GM21390 (cell line): Measurements from ENCODE around the gene CA12.

Experiments
- ATAC-seq: cut with Tn5 transposase; IDR thresholded peaks from one replicate; pipeline ENCODE4 v1.9.1; 2021; ENCODE audit not compliant: unreplicated experiment

CA12 gene

GRCh38 chr15:63402498-63403253 is 21.0 kb upstream of the CA12 start:
- ATAC-seq, result no peak

DNA sequence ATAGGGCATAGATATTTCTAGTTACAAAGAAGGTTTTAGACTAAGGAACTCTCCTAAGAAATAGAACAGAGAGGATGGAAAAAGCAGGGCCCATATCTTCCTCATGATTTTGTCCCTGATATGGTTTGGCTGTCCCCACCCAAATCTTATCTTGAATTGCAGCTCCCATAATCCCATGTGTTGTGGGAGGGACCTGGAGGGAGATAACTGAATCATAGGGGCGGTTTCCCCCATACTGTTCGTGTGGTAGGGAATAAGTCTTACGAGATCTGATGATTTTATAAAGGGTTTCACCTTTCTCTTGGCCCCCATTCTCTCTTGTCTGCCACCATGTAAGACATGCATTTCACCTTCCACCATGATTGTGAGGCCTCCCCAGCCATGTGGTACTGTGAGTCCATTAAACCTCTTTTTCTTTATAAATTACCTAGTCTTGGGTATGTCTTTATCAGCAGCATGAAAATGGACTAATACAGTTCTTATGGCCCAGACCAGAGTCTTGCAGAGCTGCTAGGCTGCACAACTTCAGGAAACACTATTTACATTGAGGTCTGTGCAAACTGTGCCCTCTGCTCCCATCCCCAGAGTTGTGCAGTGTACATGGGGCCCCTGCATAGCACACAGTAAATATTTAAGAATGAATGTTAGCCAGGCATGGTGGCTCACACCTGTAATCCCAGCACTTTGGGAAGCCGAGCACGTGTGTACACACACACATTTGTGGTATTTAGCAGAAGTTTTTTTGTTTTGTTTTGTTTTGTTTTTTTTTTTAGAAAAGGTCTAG is 20.3 kb upstream of the CA12 start:
- no peak for ATAC-seq

GRCh38 chr15:63401078-63401477 is 19.4 kb upstream of the CA12 start:
- no peak for ATAC-seq

DNA sequence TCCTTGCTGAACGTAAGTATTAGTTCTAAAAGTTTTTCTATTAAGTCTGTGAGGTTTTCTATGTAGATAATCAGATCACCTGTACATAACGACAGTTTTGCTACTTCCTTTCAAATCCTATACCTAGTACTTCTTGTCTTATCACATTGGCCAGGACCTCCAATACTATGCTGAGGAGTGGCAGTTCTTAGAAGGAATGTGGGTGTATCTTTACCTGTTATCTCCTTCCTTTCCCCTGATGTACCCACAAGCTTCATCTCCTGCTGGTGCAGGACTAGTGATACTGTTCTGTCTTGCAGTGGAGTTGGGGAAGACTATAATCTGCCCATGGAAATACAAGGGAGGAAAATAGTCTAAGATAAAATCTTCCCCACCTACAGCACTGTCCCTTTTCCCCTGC is 16.8 kb upstream of the CA12 start:
- ATAC-seq, result no peak

GRCh38 chr15:63396152-63396928 is 14.7 kb upstream of the CA12 start:
- no peak for ATAC-seq

DNA sequence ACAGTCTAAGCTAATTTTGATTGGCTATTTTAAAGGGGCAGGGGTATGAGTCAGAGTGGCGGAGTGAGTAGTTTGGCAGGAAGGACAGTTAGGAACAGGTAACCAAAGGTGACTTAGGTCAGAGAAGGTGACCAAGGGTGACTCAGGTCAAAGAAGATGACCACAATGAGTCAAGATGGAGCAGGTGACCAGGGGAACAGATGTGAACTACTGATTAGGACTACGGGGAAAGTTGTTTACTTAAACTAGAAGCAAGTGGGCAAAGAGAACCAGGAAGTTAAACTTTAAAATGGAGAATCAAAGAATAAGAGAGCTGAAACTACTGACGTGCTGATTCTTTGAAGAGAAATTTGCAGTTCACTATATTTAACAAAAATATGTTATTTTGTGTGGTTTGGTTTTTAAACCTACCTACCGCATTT is 14.1 kb upstream of the CA12 start:
- ATAC-seq, result no peak

- ATAC-seq, result no peak
Observed at GRCh38 chr15:63392361-63393009, 10.8 kb upstream of the CA12 start.

GRCh38 chr15:63391669-63392360 is 10.2 kb upstream of the CA12 start:
- ATAC-seq, result no peak

GRCh38 chr15:63390689-63391088 is 9.0 kb upstream of the CA12 start:
- no peak for ATAC-seq

- ATAC-seq, result no peak
Observed at GRCh38 chr15:63389902-63390670, 8.4 kb upstream of the CA12 start.

GRCh38 chr15:63388511-63388910 is 6.9 kb upstream of the CA12 start:
- no peak for ATAC-seq

DNA sequence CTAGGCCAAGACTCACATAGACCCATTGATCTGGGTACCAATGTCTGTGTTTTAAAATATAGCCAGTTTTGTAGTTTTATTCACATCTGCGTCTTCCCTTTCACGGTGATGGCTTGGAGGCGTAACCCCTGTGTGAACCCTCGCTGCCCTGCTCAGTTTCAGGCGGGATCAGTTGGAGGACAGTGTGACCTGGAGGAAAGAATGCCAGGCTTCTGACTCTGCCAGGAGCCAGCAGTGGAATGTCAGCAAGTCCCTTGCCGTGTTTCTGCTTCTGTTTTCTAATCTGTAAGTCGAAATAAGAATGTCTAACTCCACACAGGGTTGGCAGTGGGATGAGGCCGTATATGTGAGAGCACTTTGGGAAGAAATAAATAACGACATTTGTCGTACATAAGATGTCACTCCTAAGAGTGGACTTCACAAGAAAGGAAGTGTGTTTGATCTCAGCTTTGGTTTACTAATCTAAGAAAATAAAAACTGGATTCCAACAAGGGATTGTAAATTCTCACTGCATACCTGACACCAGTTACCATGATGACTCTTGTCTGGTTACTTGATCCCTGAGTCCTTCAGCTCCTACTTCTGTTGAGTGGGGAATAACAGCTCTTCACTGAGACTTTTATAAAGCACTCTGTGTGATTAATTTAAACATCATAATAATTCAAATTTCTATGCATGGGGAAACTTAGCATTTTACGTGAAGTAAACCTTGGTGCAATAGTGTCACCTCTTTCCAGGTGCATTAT is 6.3 kb upstream of the CA12 start:
- ATAC-seq, result no peak

- no peak for ATAC-seq
Observed at GRCh38 chr15:63385911-63386531, 4.4 kb upstream of the CA12 start.

- no peak for ATAC-seq
Observed at GRCh38 chr15:63384906-63385305, 3.3 kb upstream of the CA12 start.

DNA sequence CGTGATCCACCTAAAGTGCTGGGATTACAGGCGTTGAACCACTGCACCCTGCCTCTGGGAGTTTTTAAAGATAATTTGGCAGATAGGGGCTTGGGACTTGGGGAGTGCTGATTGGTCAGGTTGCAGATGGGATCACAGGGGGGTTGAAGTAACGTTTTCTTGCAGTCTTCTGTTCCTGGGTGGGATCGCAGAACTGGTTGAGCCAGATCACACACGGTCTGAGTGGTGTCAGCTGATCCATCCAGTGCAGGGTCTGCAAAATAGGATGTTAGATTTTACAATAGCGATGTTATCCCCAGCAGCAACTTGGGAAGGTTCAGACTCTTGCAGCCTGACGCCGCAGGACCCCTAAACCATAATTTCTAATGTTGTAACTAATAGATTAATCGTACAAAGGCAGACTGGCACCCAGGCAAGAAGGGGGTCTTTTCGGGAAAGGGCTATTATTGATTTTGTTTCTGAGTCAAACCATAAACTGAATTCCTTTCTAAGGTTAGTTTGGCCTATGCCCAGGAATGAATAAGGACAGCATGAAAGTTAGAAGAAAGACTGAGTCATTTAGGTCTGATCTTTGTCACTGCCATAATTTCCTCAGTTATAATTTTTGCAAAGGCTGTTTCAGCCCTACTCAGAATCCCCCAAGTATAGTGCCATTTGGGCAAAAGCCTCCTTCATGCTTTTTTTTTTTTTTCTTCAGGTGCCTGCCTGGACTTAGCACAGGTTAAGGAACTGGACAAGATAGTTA is 1.5 kb upstream of the CA12 start:
- ATAC-seq, result no peak

GRCh38 chr15:63380808-63381282 is 801 bp downstream of the CA12 start:
- no peak for ATAC-seq

GRCh38 chr15:63380151-63380807 is 1.4 kb downstream of the CA12 start:
- no peak for ATAC-seq
